ENCODE results near the gene SERPINB8.

GRCh38 chr18:63963615-63964256, 6.1 kb upstream of the SERPINB8 start:
- TF ChIP-seq POLR2A (IDR thresholded peaks at IDR 0.05; ENCODE audit: low read depth, low read length): no peak
- no peak for TF ChIP-seq POLR2AphosphoS5 (IDR thresholded peaks at IDR 0.05; ENCODE audit: low read depth, low read length)

All from GM12891 (cell line).